Panc1 (cell line): ENCODE data around the gene DZIP3.

Experiments
- POLR2AphosphoS5 ChIP-seq: IDR thresholded peaks from 2 replicates; pipeline ENCODE4 v1.6.1; 2012; ENCODE audit warnings: mild to moderate bottlenecking, low read depth, low read length, moderate library complexity
- TF ChIP-seq, protein P1 (sequence below): fragments of 450-650 bp; IDR thresholded peaks from 2 replicates; pipeline ENCODE4 v1.5.1; 2017; ENCODE audit warnings: mild to moderate bottlenecking

DNA sequence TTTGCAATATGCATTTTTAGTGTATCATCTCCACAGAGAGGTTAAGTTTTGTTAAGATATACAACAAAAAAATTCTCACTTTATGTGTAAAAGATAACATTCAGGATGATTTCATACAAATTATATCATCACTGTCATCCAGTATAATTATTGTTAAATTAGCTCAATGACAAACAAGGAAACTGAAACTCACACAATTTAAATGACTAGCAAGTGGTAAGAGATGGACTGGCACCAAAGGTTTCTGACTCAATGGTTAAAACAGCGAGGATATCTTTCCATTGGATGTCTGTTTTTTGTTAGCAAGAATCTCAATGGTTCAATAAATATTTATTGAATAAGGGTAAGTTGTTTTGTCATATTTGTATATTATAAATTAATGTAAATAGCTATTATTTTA lies 22.9 kb upstream of the DZIP3 start:
- TF ChIP-seq, protein P1, sequence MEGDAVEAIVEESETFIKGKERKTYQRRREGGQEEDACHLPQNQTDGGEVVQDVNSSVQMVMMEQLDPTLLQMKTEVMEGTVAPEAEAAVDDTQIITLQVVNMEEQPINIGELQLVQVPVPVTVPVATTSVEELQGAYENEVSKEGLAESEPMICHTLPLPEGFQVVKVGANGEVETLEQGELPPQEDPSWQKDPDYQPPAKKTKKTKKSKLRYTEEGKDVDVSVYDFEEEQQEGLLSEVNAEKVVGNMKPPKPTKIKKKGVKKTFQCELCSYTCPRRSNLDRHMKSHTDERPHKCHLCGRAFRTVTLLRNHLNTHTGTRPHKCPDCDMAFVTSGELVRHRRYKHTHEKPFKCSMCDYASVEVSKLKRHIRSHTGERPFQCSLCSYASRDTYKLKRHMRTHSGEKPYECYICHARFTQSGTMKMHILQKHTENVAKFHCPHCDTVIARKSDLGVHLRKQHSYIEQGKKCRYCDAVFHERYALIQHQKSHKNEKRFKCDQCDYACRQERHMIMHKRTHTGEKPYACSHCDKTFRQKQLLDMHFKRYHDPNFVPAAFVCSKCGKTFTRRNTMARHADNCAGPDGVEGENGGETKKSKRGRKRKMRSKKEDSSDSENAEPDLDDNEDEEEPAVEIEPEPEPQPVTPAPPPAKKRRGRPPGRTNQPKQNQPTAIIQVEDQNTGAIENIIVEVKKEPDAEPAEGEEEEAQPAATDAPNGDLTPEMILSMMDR = no peak
- no peak for TF ChIP-seq POLR2AphosphoS5
